GM03348 (cell line): ENCODE results near the gene MAP2K2.

Source experiments
- DNase-seq: peaks from one replicate; pipeline ENCODE4 v3.0.0; 2012; ENCODE audit warnings: low spot score

The MAP2K2 gene

GRCh38 chr19:4099041-4099764 is 24.7 kb downstream of the MAP2K2 start:
- DNase-seq: no peak

GRCh38 chr19:4098493-4098892 is 25.4 kb downstream of the MAP2K2 start:
- no peak for DNase-seq

- DNase-seq: no peak
These were observed 26.4 kb downstream of the MAP2K2 start for GRCh38 chr19:4097501-4097900.

DNA sequence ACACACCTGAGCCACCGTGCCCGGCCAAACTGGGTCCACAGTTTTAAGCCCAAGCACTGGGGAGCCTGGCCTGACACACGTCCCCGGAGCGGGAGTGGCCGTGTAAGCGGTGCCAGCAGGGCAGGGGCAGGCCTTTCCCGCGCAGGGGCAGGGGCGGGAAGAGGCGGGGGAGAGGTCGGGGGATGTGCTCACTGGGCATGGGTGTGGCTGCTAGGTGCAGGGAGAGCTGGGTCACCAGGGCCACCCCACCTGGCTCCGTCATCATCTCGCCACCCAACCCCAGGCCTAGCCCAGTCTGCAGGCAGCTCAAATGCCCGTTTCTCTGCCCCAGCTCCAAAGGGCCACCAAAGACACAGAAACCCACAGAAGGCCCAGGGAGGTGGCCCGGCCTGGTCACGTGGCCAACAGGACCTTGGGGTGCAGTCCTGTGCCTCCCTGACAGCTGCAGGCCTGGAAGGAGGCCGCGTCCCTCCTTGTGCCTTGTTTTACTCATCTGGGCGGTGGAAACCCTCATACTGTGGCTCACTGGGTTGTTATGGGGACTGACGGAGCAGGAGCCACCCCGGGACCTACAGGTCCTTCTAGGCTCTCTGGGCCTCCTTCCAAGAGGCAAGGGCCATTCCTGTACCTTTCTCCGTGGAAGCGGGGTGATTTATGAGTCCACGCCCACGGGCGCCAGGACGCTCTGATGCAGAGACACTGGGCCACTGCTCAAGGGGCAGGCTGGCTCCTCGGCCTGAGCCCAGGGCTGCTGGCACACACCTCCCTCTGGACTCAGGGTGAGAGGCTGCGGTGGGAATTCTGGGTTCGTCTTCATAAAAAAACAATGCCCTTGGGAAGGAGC is 27.7 kb downstream of the MAP2K2 start:
- DNase-seq: no peak

GRCh38 chr19:4095488-4095844 is 28.5 kb downstream of the MAP2K2 start:
- no peak for DNase-seq

DNA sequence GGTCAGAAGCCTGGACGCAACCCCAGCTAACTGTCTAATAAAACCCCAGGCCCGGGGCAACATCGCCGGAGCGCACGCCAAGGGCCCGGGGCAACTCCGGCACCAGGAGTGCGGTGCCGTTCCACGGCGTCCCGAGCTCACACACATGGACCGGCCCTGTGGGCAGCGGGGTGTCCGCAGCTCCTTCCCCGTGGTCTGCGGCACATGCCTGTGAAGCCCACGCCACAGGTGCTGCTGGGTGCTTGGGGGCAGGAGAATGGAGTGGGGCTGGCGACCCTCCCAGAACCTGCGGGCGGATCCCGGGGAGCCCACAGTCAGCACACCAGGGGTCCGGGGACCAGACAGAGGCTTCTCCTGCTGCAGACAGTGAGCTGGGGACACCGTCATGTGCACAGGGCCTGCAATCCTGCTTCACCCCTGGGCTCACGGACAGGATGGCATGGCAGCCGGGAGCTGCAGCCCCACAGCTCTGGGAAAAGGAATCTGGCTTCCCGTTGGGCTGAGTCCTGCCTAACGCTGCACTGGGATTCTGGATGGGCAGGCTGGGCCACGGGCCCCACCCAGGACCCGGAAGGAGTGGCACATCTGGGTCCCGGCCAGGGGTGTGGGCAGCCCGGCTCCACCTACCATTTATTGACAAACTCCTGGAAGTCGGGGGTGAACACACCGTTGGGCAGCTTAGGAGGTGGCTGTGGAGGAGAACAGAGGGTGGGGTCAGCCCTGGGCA is 29.0 kb downstream of the MAP2K2 start:
- DNase-seq: no peak

- no peak for DNase-seq
These were observed 29.6 kb downstream of the MAP2K2 start for GRCh38 chr19:4094291-4094690.

- DNase-seq: no peak
These were observed 30.2 kb downstream of the MAP2K2 start for GRCh38 chr19:4093643-4094175.

DNA sequence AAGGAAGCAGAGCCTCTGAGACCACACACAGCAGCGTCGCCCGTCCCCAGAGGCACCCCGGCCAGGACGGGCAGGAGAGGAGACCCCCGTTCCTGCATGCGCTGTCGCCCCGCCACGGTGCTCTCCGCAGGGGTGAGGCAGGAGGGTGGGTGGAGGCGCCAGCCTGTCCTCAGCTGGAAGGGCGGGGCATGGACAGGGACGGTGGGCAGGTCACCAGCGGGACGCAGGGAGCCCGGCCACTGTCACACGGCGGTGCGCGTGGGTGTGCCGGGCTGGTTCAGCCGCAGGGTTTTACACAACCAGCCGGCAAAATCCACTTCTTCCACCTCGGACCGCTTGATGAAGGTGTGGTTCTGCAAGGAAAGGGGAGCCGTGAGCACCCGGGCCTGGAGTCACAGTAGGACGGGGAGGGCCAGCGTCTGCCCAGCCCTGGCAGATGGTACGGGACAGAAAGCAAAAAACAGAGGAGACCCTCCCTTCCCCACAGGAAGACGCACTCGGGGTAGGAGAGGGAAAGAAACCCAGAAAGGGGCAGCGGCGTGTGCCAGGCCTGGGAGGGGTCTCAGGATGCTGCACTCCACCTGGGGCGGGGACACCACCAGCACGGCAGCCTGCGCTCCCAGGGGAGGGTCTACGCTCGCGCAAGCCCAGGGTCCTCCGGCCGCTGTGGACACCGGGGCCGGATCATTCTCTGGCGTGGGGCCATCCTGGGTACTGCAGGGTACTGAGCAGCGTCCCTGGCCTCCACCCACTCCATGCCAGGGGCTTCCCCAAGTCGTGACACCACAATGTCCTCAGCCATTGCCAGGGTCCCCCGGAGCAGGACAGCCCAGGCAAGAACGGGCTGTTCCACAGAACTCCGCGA is 33.3 kb downstream of the MAP2K2 start:
- no peak for DNase-seq

DNA sequence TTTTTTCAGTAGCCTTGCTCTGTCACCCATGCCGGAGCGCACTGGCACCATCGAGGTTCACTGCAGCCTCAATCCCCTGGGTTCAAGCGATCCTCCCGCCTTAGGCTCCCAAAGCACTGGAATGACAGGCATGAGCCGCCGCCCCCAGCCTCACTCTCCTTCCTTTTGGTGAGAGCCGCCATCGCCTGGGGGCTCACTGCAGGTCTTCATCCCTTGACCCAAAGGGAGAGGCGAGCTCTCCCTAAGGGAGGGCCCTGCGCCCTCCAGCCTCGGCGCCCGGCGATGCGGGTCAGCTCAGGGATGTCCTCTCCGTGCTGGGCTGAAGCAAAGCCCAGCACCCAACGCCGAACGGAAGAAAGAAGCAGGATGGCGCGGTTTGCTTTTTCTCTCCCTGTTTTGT is 34.0 kb downstream of the MAP2K2 start:
- no peak for DNase-seq

DNA sequence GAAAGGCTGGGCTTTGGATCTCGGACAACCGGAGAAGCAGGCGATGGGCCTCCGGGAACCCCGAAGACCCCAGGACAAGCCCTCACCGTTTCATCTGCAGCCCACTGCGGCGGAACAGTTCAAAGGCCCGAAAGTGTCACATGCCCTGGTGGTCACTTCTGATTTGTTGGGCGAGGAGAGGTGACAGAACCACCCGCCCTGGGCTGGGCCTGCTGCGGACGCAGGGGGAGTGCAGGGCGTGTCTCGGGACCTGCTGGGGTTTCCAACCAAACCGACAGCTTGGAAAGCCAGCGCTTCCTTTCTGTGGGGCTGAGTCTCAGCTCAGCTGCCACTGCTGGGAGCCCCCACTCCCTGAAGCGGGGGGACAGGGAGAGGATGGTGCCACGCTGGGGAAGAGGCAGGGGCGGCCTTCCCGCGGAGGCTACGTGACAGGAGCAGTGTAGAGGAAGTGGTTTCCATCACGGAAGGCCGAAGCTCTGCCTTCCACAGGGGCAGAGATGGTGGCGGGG is 34.5 kb downstream of the MAP2K2 start:
- DNase-seq: no peak

DNA sequence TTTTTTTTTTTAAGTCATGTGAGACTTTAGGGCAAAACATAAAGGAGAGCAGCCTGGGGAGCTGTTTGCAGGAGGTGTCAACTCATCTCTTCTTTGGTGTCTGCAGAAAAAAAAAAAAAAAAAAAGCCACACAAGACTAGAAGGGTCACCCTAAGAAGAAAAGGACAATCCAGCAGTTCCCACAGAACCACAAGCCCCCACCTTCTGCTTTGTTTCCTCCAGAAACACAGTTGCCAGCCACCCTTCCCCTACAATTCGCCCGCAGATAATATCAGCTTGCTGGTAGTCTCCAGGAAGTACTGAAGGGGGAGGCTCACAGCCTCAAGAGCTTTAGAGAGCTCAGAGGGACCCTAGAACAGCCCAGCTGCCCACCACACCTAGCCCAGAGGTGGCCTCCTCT is 34.9 kb downstream of the MAP2K2 start:
- no peak for DNase-seq

GRCh38 chr19:4087787-4088679 is 35.9 kb downstream of the MAP2K2 start:
- no peak for DNase-seq

DNA sequence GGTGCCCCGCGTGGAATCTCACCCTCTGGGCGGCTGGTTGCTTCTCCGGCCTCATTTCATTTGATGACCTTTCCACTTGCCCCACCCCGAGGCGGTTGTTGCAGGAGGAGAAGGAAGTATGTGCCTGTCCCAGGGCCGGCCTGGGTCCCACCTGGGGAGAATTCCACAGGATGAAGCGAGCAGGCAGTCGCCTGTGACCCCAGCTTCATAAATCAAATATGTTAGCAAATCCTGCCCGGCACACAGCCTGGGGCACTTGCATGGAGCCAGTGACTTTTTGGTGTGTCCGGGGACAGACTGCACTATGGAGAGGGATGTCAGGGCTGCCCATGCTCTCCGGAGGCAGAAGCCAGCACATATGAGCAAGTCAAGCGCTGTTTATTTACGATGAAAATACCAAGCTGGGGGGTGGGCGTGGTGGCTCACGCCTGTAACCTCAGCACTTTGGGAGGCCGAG is 37.5 kb downstream of the MAP2K2 start:
- DNase-seq: no peak

DNA sequence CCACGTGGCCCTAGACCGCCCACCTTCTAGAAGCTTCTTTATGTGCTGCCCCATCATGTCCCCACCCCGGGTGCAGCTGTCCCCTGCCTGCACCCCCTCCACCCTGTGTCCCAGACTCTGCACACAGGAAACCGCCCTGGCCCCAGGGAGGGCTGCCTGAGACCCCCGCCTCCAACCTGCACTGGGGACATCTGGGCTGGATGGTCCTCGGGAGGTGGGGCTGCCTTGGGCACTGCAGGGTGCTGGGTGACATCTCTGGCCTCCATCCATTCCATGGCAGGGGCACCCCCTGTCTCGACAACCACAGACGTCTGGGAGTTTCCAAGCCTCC is 39.4 kb downstream of the MAP2K2 start:
- no peak for DNase-seq

GRCh38 chr19:4083677-4084546 is 40.0 kb downstream of the MAP2K2 start:
- no peak for DNase-seq

GRCh38 chr19:4082172-4082571 is 41.8 kb downstream of the MAP2K2 start:
- no peak for DNase-seq

- no peak for DNase-seq
These were observed 42.3 kb downstream of the MAP2K2 start for GRCh38 chr19:4081441-4082129.

GRCh38 chr19:4080473-4080872 is 43.4 kb downstream of the MAP2K2 start:
- DNase-seq: no peak
